ENCODE measurements around the gene ATP9A. TPM values are rescaled to one million over a fixed set of nuclear protein-coding genes. Genes with fewer than 3 reads are reported as not detected.

ATP9A gene
- total RNA-seq, 1 donor from 2014 or later, result 23.1 TPM

GRCh38 chr20:51720854-51721253 lies 47.3 kb downstream of the ATP9A start:
- Histone ChIP-seq H3K27ac (no peak overlapping the region), H3K27me3 (ENCODE audit: low read depth) (no peaks in the 10 kb centered on the region), H3K9me3 (no peaks in the 10 kb centered on the region), H3K4me3 (no peak overlapping the region), H3K4me1 (no peaks in the 10 kb centered on the region), H3K36me3 (peaks cover 6% of the 10 kb centered on the region)
- TF ChIP-seq CTCF (IDR thresholded peaks at IDR 0.05), result no peak
- intact Hi-C loops (cut with DNase I), result no loop called here
- DNase-seq (no peak), ATAC-seq (peak; percentile 69)

- Histone ChIP-seq H3K9me3 (no peaks in the 10 kb centered on the region), H3K4me1 (no peaks in the 10 kb centered on the region), H3K36me3 (peaks cover 6% of the 10 kb centered on the region), H3K4me3 (no peak overlapping the region), H3K27ac (no peak overlapping the region), H3K27me3 (ENCODE audit: low read depth) (no peaks in the 10 kb centered on the region)
- TF ChIP-seq CTCF (IDR thresholded peaks at IDR 0.05), result no peak
- intact Hi-C loops (cut with DNase I), result no loop called here
- no peak for ATAC-seq
- no peak for DNase-seq
These were observed 47.8 kb downstream of the ATP9A start for GRCh38 chr20:51720384-51720783.

GRCh38 chr20:51715856-51716185 lies 52.4 kb downstream of the ATP9A start:
- Histone ChIP-seq H3K9me3 (no peaks in the 10 kb centered on the region), H3K36me3 (no peaks in the 10 kb centered on the region), H3K4me3 (no peak overlapping the region), H3K27ac (no peak overlapping the region), H3K27me3 (ENCODE audit: low read depth) (no peaks in the 10 kb centered on the region), H3K4me1 (no peaks in the 10 kb centered on the region)
- intact Hi-C loops (cut with DNase I), result no loop called here
- no peak for TF ChIP-seq CTCF (IDR thresholded peaks at IDR 0.05)
- no peak for ATAC-seq
- DNase-seq, result no peak

- no peak overlapping the region for H3K4me3 ChIP-seq
- no peak overlapping the region for H3K27ac ChIP-seq
- no peaks in the 10 kb centered on the region for H3K36me3 ChIP-seq
- no peak for TF ChIP-seq CTCF (IDR thresholded peaks at IDR 0.05)
- no peaks in the 10 kb centered on the region for H3K4me1 ChIP-seq
- DNase-seq (no peak), ATAC-seq (no peak)
- no peaks in the 10 kb centered on the region for H3K27me3 ChIP-seq (ENCODE audit: low read depth)
- H3K9me3 ChIP-seq, result no peaks in the 10 kb centered on the region
- intact Hi-C loops (cut with DNase I), result no loop called here
These were observed 52.9 kb downstream of the ATP9A start for GRCh38 chr20:51715163-51715855.

GRCh38 chr20:51713213-51713598 lies 55.0 kb downstream of the ATP9A start:
- Histone ChIP-seq H3K36me3 (no peaks in the 10 kb centered on the region), H3K9me3 (no peaks in the 10 kb centered on the region), H3K27me3 (ENCODE audit: low read depth) (no peaks in the 10 kb centered on the region), H3K27ac (no peak overlapping the region), H3K4me1 (no peaks in the 10 kb centered on the region), H3K4me3 (no peak overlapping the region)
- no peak for TF ChIP-seq CTCF (IDR thresholded peaks at IDR 0.05)
- intact Hi-C loops (cut with DNase I), result no loop called here
- DNase-seq (no peak), ATAC-seq (no peak)

All from lower lobe of right lung (tissue), 2 donors.